Cortex of kidney (tissue), 1 donor: ENCODE results near the gene DKK3.

ENCODE experiments used
- DNase-seq: peaks from one replicate; lab custom pipeline; 2025; lab: John Stamatoyannopoulos, UW

DKK3 gene

DNA sequence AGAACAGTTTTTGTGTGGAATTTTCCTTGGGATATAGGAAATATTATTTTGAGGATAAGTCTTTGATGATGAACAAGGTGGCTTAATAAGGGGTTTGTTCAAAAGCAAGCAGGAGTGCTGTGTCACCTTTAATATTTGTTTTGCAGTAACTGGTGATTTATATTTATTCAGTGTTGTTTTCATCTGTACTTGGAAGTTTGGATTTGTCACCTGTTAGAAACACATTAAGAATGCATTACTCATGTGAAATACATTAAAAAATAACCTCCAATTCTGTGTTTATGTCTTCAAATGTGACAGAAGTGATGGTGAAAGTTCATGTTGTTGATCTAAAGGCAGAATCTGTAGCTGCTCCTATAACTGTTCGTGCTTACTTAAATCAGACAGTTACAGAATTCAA is 70.5 kb downstream of the DKK3 start:
- no peak for DNase-seq

DNA sequence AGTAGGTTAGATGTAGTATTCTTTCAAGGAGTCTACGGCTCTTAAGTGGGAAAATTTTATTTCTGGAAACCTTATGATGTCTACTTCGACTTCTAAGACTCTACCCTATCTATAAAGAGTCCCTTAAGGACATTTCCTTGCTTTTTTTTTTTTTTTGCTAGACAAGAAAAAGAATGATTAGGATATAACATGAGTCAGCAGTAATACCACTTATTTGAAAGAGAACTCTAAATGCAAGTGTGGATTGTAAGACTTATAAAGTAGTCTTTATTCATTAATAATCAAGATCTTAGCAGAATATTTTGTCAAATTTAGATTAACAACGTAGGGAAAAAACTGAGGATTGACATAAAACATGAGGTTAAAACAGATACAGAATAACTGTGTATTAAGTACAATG is 71.0 kb downstream of the DKK3 start:
- DNase-seq = no peak

- no peak for DNase-seq
These were observed 72.9 kb downstream of the DKK3 start for GRCh38 chr11:11935536-11935935.

- DNase-seq = no peak
These were observed 76.9 kb downstream of the DKK3 start for GRCh38 chr11:11931461-11932055.

GRCh38 chr11:11929920-11930319 is 78.5 kb downstream of the DKK3 start:
- DNase-seq = no peak

DNA sequence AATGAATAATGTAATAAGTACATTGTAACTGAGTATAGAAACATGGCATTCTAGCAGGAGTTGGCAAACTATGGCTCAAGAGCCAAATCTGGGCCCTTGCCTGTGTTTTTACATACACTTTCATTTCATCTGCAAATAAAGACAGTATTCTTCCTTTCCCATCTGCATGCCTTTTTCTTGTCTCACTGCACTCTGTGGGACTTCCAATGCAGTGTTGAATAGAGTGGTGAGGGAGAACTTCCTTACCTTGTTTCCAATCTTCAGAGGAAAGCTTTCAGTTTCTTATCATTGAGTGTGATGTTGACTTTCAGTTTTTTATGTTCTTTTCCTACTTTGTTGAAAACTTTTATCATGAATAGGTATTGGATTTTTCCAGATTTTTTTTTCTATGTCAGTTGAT is 84.6 kb downstream of the DKK3 start:
- DNase-seq = no peak

DNA sequence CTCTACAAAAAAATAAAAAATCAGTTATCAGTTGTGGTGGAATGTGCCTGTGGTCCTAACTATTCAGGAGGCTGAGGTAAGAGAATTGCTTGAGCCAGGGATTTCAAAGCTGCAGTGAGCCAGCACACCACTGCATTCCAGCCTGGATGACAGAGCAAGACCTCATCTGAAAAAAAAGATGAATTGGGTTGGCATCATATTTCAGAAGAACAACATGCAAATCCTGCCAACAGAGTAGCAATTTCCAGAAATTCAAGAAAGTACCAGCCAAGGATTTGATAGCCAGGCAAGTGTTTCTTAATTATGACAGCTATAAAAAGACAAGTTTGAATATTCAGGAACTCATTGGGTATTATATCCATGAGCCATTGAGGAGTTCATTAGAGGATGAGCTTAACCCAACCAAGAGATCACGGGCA is 91.4 kb downstream of the DKK3 start:
- no peak for DNase-seq

DNA sequence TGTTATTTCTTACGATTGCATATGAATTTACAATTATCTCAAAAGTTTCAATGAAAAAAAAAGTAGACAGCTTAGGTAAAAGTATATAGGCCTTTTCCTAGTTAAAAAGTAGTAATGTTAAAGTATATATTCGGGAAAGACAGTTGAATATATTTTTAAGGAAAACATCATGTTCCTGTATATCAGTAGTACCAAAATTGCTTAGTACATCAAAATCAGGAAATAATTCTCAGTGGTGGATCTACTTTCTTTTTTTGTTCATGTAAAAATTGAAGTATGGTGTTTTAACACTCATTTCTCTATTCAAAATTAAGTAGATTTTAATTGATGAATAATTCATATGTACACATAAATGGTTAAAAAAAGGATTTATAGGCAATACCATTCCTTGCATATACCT is 92.8 kb downstream of the DKK3 start:
- DNase-seq = no peak

- no peak for DNase-seq
These were observed 95.0 kb downstream of the DKK3 start for GRCh38 chr11:11913395-11913794.
